Hepatocyte (in vitro differentiated cells): ENCODE results near the gene USP17L19.
"Not testable (repeated sequence)": the region's sequence is repeated elsewhere in the genome, so short reads cannot be mapped to it uniquely, and the experiment has no call there.

Experiments used
- EZH2 ChIP-seq: fragments of 200-600 bp; sonication (generic); IDR thresholded peaks from 2 replicates; pipeline ENCODE4 v1.6.1; 2016; ENCODE audit warnings: antibody characterized with exemption, mild to moderate bottlenecking, borderline replicate concordance
- EZH2phosphoT487 ChIP-seq: fragments of 200-600 bp; sonication (generic); IDR thresholded peaks from one replicate; pipeline ENCODE4 v1.6.1; 2018; ENCODE audit warnings: antibody characterized with exemption, mild to moderate bottlenecking, low read depth, moderate library complexity; ENCODE audit not compliant: unreplicated experiment, severe bottlenecking
- TF ChIP-seq, protein P1 (sequence below): fragments of 200-600 bp; sonication (generic); IDR thresholded peaks from 2 replicates; pipeline ENCODE4 v1.5.1; 2016; ENCODE audit warnings: antibody characterized with exemption, mild to moderate bottlenecking; ENCODE audit not compliant: poor library complexity

GRCh38 chr4:9247953-9248680 is 5.1 kb upstream of the USP17L19 start, which contains the start of gene USP17L18:
- TF ChIP-seq, protein P1, sequence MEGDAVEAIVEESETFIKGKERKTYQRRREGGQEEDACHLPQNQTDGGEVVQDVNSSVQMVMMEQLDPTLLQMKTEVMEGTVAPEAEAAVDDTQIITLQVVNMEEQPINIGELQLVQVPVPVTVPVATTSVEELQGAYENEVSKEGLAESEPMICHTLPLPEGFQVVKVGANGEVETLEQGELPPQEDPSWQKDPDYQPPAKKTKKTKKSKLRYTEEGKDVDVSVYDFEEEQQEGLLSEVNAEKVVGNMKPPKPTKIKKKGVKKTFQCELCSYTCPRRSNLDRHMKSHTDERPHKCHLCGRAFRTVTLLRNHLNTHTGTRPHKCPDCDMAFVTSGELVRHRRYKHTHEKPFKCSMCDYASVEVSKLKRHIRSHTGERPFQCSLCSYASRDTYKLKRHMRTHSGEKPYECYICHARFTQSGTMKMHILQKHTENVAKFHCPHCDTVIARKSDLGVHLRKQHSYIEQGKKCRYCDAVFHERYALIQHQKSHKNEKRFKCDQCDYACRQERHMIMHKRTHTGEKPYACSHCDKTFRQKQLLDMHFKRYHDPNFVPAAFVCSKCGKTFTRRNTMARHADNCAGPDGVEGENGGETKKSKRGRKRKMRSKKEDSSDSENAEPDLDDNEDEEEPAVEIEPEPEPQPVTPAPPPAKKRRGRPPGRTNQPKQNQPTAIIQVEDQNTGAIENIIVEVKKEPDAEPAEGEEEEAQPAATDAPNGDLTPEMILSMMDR = not testable (repeated sequence)
- not testable (repeated sequence) for TF ChIP-seq EZH2, EZH2phosphoT487
